ENCODE results near the gene EPB41L1. TPM values are rescaled to one million over a fixed set of nuclear protein-coding genes. Genes with fewer than 3 reads are reported as not detected.

The EPB41L1 gene
- total and polyA plus RNA-seq, 2 experiments from 2014 or later: 24.1 to 48.7 TPM

GRCh38 chr20:36274181-36274841 is 119.8 kb downstream of the EPB41L1 start:
- H3K4me2 ChIP-seq: no peak overlapping the region
- H4K20me1 ChIP-seq (replicated peaks; ENCODE audit: insufficient read depth): no peaks in the 10 kb centered on the region
- H3K27me3 ChIP-seq (ENCODE audit: insufficient read depth): no peaks in the 10 kb centered on the region
- H3K27ac ChIP-seq (ENCODE audit: low read depth): no peak overlapping the region
- H3K27me3 Mint-ChIP-seq (ENCODE audit: insufficient read depth, low read depth, poor library complexity): peaks cover 8% of the 10 kb centered on the region
- H3K4me3 ChIP-seq: no peak overlapping the region
- DNase-seq (ENCODE audit: low spot score) (peak; percentile 41), ATAC-seq (peak; percentile 21)
- no peaks in the 10 kb centered on the region for H3K36me3 ChIP-seq (ENCODE audit: insufficient read depth)
- no peaks in the 10 kb centered on the region; the same call in 1 of the 2 replicates for H3K4me1 ChIP-seq (ENCODE audit: insufficient read depth)
- H3K79me2 ChIP-seq (replicated peaks; ENCODE audit: insufficient read depth): no peaks in the 10 kb centered on the region
- H3K4me1 Mint-ChIP-seq: peaks cover 36% of the 10 kb centered on the region
- no peak for TF ChIP-seq ZNF462 (CRISPR knock-in tag; IDR thresholded peaks at IDR 0.05)
- no peak for TF ChIP-seq ZNF114 (CRISPR knock-in tag; IDR thresholded peaks at IDR 0.05)
- TF ChIP-seq ZNF331 (CRISPR knock-in tag; IDR thresholded peaks at IDR 0.05; ENCODE audit: low read depth): no peak
- no peak for TF ChIP-seq JUNB (IDR thresholded peaks at IDR 0.05; ENCODE audit: unreplicated experiment)
- H3K36me3 Mint-ChIP-seq (ENCODE audit: low read depth): no peaks in the 10 kb centered on the region
- no peaks in the 10 kb centered on the region for H3F3A ChIP-seq (replicated peaks; ENCODE audit: low read depth)
- H2AFZ ChIP-seq: no peak overlapping the region
- H3K27ac Mint-ChIP-seq: no peak overlapping the region
- H3K4me3 Mint-ChIP-seq: no peak overlapping the region
- no peaks in the 10 kb centered on the region for H3K9me2 ChIP-seq (ENCODE audit: insufficient read depth)
- H3K9me3 Mint-ChIP-seq: no peaks in the 10 kb centered on the region

GRCh38 chr20:36275011-36275410 is 120.5 kb downstream of the EPB41L1 start:
- no peak overlapping the region for H3K4me2 ChIP-seq
- Mint-ChIP-seq H3K4me3 (no peak overlapping the region), H3K9me3 (no peaks in the 10 kb centered on the region), H3K27me3 (ENCODE audit: insufficient read depth, low read depth, poor library complexity) (peaks cover 8% of the 10 kb centered on the region), H3K4me1 (peaks cover 36% of the 10 kb centered on the region), H3K27ac (no peak overlapping the region), H3K36me3 (ENCODE audit: low read depth) (no peaks in the 10 kb centered on the region)
- no peak for ATAC-seq
- H2AFZ ChIP-seq: no peak overlapping the region
- no peaks in the 10 kb centered on the region; the same call in 1 of the 2 replicates for H3K4me1 ChIP-seq (ENCODE audit: insufficient read depth)
- no peaks in the 10 kb centered on the region for H3K27me3 ChIP-seq (ENCODE audit: insufficient read depth)
- H4K20me1 ChIP-seq (replicated peaks; ENCODE audit: insufficient read depth): no peaks in the 10 kb centered on the region
- H3K36me3 ChIP-seq (ENCODE audit: insufficient read depth): no peaks in the 10 kb centered on the region
- H3K27ac ChIP-seq (ENCODE audit: low read depth): no peak overlapping the region
- no peaks in the 10 kb centered on the region for H3K9me2 ChIP-seq (ENCODE audit: insufficient read depth)
- H3K4me3 ChIP-seq: no peak overlapping the region
- no peaks in the 10 kb centered on the region for H3K79me2 ChIP-seq (replicated peaks; ENCODE audit: insufficient read depth)
- no peak for DNase-seq (ENCODE audit: low spot score)
- no peaks in the 10 kb centered on the region for H3F3A ChIP-seq (replicated peaks; ENCODE audit: low read depth)
- TF ChIP-seq EZH2phosphoT487 (IDR thresholded peaks at IDR 0.05; ENCODE audit: unreplicated experiment) (no peak), ETS1 (IDR thresholded peaks at IDR 0.05) (no peak), STAT1 (IDR thresholded peaks at IDR 0.05; ENCODE audit: unreplicated experiment) (no peak)
